Esophagus squamous epithelium (tissue), 4 donors: Measurements from ENCODE around the gene LAMC3.

Source experiments
- POLR2A ChIP-seq, 4 donors: fragments of 450-650 bp; IDR thresholded peaks; one replicate each; pipeline ENCODE4 v1.6.1; 2017; ENCODE audit warnings: antibody characterized with exemption in 4 of 4, mild to moderate bottlenecking in 4 of 4, moderate library complexity in 3 of 4
- TF ChIP-seq, protein P1 (sequence below), 6 experiments: fragments of 450-650 bp in 4 of 6; fragments of 200-600 bp in 2 of 6; sonication (generic) in 2 of 6; IDR thresholded peaks; one replicate each; pipeline ENCODE4 v1.5.1; 2016 to 2019; ENCODE audit warnings: antibody characterized with exemption in 6 of 6, mild to moderate bottlenecking in 4 of 6, moderate library complexity in 4 of 6

DNA sequence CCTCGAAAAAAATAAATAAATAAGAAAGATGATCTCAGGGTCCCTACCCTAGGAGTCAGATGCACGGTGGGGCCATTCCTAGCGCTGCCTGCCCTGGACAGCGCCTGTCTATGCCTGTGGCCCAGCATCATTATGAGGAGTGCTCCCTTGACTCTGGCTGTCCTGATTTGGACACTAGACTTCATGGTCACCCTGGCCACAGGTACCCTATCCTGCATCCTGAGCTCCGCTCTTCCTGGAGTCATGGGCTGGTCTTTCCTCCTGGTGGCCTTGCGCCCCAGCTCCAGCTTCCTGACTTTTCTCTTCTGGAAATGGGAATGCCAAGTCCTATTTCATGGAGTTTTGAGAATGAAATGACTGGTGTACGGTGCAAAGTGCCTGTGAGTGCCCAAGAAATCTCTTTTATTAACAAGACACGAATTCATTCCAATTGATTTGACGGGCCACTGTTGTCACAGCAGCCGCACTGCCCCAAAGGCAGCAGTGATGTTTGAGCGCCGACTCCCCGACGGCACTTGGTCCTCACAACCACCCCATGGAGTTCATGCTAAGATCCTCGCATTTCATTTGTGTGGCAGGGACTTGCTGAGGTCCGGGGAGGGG, 86.8 kb downstream of the LAMC3 start:
- TF ChIP-seq, protein P1, sequence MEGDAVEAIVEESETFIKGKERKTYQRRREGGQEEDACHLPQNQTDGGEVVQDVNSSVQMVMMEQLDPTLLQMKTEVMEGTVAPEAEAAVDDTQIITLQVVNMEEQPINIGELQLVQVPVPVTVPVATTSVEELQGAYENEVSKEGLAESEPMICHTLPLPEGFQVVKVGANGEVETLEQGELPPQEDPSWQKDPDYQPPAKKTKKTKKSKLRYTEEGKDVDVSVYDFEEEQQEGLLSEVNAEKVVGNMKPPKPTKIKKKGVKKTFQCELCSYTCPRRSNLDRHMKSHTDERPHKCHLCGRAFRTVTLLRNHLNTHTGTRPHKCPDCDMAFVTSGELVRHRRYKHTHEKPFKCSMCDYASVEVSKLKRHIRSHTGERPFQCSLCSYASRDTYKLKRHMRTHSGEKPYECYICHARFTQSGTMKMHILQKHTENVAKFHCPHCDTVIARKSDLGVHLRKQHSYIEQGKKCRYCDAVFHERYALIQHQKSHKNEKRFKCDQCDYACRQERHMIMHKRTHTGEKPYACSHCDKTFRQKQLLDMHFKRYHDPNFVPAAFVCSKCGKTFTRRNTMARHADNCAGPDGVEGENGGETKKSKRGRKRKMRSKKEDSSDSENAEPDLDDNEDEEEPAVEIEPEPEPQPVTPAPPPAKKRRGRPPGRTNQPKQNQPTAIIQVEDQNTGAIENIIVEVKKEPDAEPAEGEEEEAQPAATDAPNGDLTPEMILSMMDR (IDR thresholded peaks at IDR 0.05): no peak
- no peak for TF ChIP-seq POLR2A (IDR thresholded peaks at IDR 0.05)
